Uterus (tissue), 2 donors: ENCODE data around the gene IRX2.

Source experiments
- POLR2A ChIP-seq, 2 donors: fragments of 450-650 bp; IDR thresholded peaks; one replicate each; pipeline ENCODE4 v1.6.1; 2016; ENCODE audit warnings: antibody characterized with exemption in 2 of 2, mild to moderate bottlenecking in 1 of 2, moderate library complexity in 1 of 2
- TF ChIP-seq, protein P1 (sequence below), 4 experiments: fragments of 200-600 bp in 2 of 4; fragments of 450-650 bp in 2 of 4; sonication (generic) in 2 of 4; IDR thresholded peaks; one replicate each; pipeline ENCODE4 v1.5.1; 2016 to 2019; ENCODE audit warnings: antibody characterized with exemption in 4 of 4, mild to moderate bottlenecking in 2 of 4, moderate library complexity in 1 of 4

- TF ChIP-seq, protein P1, sequence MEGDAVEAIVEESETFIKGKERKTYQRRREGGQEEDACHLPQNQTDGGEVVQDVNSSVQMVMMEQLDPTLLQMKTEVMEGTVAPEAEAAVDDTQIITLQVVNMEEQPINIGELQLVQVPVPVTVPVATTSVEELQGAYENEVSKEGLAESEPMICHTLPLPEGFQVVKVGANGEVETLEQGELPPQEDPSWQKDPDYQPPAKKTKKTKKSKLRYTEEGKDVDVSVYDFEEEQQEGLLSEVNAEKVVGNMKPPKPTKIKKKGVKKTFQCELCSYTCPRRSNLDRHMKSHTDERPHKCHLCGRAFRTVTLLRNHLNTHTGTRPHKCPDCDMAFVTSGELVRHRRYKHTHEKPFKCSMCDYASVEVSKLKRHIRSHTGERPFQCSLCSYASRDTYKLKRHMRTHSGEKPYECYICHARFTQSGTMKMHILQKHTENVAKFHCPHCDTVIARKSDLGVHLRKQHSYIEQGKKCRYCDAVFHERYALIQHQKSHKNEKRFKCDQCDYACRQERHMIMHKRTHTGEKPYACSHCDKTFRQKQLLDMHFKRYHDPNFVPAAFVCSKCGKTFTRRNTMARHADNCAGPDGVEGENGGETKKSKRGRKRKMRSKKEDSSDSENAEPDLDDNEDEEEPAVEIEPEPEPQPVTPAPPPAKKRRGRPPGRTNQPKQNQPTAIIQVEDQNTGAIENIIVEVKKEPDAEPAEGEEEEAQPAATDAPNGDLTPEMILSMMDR (IDR thresholded peaks at IDR 0.05), result no peak
- no peak for TF ChIP-seq POLR2A (IDR thresholded peaks at IDR 0.05)
These were observed 42.7 kb downstream of the IRX2 start for GRCh38 chr5:2708751-2709150.
